HG03064 (cell line): Measurements from ENCODE around the gene LRPAP1.

Experiments
- ATAC-seq: cut with Tn5 transposase; IDR thresholded peaks from one replicate; pipeline ENCODE4 v1.9.1; 2021; ENCODE audit warnings: low read depth; ENCODE audit not compliant: unreplicated experiment

LRPAP1 gene

DNA sequence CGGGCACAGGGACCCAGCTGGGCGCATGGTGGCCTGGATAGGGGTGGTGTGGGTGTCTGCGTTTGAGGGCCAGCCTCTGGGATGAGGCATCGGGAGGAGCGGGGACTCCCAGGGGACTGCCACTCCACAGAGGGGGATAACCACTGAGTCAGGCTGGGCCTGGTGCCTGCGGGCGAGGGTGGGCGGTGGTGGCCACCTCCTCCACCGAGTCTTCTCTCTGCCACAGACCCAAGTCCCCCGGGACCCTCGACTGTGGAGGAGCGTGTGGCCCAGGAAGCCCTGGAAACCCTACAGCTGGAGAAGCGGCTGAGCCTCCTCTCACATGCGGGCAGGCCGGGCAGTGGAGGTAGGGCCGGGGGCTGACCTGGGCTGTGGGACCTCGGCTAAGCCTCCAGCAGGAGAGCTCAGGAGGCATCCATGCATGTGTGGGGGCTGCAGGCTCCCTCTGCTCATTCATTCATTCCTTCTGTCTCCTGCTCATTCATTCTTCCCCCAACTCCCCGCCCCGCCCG, 42.7 kb downstream of the LRPAP1 start:
- no peak for ATAC-seq

DNA sequence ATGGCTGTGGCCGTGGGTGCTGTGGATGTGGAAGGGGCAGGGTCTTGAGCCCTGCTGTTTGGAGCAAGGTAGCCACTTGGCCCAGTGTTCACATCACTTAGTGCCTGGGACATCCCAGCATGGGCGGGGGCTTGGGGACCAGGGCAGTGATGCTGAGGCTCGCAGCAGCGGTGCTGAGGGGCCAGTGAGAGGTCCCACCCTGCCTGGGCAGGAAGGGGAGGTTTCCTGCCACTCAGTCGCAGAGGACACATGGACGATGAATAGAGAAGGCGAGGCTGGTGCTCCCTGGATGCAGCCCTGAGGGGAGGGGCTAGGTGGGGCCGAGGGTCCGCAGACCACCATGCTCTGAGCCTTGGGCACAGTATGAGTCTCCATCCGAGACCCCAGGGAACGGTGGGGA, 43.4 kb downstream of the LRPAP1 start:
- no peak for ATAC-seq

DNA sequence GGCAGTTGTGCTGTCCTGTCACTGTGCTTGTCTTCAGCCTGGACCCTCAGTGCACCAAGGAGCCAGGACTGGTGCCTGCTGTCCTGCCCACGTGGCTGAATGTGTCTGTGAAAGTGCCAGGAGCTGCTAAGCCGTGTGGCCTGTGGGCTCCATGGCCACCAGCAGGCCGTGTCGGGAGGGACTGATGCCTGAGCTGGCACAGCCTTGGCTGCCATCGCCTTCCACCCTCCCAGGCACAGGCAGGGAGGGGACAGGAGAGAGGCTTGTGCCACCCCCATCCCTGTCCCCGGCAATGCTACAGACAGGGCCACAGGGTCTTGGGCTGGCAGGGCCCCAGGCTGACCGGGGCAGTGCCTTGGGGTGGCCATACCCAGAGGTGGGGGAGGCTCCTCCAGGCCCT, 44.4 kb downstream of the LRPAP1 start:
- ATAC-seq: no peak

DNA sequence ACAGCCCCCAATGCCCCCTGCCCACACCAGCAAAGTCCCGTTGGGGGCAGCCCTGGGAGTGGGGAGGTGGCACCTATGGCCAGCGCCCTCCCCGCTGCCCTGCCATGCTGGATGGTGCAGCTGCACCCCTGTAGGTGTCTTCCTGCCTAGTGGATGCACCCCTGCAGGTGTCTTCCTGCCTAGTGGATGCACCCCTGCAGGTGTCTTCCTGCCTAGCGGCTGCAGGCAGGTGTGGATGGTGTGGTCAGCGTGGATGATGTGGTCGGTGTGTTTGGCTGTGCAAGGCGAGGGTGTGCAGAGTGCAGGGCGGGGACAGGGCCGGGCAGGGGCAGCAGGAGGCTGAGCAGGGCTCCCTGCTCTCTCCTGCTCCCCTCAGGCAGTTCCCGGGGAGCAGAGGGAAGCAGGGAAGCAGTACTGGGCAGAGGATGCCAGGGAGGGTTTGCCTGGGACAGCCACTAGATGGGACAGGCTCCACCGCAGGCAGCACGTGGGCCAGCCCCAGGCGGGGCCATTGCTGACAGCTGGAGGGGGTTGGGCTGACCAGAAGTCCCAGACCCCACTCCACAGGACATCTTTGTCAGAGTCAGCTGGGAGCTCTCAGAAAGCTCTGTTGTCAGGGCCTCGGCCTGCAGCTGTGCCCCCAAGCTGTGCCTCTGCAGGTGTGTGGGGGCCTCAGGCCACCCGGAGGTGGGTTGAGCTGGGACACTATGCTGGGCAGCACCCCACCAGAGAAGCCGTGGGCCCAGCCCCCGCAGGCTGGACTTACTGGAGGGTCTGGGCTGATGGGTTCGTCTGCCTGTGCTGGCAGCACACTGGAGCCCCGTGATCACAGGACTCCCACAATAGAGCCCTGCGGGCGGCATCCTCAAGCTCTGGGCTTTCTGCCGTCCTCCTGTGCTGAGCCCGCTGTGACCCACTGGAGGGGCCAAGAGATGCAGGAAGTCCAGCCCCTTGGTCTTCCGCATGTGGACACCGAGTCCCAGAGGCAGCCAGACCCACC, 45.4 kb downstream of the LRPAP1 start:
- ATAC-seq: no peak

DNA sequence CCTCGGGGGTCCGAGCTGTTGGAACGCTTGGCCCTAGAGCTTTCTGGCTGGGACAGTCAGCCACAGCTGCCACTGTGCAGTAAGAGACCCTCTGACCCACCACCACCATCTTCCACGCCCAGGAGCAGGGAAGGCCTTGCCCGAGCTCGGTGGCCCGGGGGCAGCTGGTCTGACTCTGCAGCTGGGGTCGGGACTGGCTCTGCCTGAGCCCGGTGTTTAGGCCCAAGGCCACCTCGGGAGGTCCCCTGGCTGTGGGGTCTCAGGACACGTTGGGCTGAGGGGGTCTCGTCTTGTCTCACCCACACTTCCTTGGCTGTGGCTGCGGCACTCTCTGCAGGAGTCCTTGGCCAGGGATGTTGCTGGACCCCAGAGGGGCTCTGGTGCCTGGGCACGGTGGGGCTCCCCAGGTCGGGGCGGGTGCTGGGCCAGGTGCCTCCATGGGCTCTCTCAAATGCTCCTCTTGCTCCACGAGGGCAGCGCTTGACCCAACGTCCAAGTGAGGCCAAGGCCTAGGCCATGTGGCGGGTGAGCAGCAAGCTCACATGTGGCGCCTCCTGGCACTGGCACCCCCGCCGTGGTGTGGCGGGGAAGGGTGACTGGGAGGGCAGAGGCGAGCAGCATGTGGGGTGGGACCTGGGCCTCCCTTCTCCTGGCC, 46.2 kb downstream of the LRPAP1 start:
- no peak for ATAC-seq

DNA sequence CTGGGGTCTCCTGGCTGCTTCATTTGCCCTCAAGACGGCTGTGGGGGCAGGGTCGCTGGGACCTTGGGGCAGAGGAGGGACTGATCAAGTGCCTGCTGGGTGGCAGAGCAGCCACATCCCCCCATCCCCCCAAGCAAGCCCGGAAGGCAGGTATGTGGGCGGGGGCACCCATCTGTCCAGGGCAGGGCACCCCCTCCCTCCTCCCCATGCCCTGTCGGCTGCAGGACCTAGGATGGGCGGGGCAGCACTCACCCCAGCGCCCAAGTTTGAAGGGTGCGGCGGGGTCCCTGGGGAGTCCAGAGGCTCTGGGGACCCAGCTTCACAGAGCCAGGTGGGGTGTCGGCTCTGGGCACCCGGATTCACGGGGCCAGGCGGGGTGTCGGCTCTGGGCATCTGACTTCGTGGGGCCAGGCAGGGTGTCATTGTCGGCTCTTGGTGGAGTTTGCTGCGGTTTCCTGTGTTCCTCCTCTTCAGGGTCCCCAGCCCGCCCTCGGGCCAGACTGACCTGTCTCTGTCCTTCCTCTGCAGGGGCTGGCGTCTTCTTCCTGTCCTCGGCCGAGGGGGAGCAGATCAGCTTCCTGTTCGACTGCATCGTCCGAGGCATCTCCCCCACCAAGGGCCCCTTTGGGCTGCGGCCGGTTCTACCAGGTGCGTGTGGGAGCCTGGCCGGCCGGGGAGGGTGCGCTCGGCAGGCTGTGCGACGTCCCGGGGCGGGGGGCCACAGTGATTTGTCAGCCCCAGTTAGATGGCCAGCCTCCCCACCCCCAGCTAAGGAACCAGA, 47.0 kb downstream of the LRPAP1 start:
- no peak for ATAC-seq

DNA sequence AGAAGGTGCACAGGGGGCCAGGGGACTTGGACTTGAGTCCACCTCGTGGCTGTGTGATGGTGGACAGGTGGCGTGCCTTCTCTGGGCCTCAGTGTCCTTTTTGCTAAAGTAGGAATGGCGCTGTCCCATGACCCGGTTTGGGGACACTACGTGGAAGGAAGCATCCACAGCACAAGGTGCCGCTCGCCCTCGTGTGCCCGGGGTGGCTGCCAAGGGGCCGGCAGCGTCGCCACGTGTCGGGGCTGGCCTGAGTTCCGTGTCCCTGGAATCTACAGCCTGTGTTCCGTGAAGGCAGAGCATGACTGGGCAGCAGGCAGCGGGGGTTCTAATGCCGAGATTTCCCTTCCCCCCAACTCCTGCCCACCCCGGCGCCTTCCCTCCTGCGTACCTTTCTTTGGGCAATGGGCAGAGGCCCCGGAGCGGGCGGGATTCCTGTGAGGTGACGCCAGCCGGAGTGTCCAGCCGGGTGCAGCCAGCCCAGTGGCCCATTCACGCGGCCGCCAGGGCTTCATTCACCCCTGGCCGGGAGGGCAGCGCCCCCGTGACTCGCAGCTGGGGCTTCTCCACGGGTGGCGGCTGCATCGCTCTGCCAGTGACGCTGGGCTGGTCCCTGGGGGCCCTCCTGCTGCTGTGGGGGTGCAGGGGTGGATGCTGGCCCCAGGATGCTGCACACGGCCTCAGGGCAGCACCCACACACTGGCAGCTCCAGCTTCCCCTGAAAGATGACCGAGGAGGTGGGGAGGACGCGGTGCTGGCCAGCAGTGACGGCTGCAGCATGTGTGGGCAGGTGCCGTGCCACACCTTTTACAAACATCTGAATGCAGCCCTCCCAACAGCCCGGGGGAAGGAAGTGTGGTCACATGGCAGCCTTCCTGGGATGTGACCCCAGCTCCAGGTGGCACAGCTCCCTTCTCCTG, 47.9 kb downstream of the LRPAP1 start:
- no peak for ATAC-seq

DNA sequence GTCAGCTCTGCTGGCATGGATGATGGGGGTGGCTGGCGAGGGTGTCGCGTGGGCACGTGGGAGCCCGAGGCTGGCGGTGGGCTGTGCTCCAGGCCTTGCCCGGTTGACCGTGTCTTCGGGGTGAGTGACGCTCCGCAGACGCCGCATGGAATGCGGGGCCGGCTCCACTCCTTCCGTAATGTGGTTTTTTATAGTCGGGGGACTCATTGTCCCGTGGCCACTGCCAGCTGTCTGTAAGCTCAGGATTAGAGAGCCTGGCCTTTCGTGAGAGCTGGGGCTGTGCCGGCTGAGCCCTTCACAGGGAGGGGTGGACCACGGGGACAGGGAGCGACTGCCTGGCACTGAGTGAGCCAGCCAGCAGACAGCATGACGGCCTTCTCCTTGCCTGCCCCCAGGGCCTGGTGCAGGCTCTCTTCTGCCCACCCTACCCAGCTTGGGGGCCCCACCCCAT, 48.7 kb downstream of the LRPAP1 start:
- no peak for ATAC-seq

DNA sequence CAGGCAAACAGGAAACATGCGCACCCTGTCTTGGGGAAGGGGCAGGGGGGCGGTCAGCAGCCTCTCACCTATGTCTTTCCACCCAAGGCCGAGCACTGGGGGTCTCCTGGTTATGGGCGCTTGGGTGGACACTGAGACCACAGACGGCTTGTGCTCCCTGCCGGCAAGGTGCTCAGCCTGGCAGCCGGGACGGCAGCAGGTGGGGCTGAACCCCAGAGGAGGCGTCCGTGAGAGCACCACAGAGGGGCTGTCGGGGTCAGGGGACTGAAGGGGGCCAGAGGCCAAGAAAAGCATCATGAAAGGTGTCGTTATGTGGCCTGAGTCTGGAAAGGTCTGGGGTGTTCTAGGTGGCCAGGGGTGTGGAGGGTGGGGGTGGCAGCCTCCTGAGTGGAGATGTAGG, 49.5 kb downstream of the LRPAP1 start:
- ATAC-seq: no peak

DNA sequence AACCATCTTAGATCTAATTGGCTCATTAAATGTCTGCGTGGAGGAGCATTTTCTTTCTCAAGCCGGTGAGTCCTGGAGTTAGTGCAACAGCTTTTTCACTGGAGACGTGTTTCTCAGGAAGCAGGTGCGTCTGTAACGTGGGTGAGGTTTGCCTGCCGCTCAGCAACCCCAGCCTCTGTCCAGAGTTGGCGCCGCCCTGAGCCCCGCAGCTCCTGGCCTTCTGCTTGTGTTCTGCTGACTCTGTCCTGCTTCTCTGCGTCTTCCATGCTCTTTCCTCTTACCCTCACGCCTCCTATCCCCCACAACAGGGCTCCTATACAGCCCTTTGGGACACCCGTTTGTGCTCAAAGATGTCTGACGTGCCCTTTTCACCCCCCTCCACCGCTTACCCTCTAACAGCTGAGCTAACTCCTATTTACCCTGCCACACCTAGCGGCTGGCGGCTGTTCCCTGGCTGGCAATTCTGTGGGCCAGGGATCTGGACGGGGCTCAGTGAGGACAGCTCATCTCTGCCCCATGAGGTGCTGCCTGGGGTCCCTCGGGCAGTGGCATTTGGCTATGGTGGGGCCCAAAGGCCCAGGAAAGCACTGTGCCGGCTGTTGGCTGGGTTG, 50.3 kb downstream of the LRPAP1 start:
- no peak for ATAC-seq

DNA sequence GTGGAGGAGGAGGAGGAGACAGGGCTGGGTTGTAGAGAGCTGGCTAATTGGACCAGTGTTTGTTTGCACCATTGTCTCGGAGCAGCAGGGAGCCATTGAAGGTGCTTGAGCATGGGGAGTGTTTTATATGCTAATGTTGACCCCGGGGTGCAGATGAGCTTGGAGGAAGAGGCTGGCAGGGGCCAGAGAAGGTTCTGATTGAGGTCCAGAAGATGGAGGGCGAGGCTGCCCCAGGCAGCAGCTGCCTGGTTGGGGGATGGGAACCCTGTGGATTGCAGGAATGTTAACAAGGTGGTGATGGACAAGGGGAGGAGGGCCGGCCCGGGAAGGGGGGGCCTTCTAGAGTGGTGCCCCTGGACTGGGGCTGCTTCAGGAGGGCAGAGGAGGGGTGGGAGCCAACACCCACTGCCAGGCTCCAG, 51.1 kb downstream of the LRPAP1 start:
- no peak for ATAC-seq

DNA sequence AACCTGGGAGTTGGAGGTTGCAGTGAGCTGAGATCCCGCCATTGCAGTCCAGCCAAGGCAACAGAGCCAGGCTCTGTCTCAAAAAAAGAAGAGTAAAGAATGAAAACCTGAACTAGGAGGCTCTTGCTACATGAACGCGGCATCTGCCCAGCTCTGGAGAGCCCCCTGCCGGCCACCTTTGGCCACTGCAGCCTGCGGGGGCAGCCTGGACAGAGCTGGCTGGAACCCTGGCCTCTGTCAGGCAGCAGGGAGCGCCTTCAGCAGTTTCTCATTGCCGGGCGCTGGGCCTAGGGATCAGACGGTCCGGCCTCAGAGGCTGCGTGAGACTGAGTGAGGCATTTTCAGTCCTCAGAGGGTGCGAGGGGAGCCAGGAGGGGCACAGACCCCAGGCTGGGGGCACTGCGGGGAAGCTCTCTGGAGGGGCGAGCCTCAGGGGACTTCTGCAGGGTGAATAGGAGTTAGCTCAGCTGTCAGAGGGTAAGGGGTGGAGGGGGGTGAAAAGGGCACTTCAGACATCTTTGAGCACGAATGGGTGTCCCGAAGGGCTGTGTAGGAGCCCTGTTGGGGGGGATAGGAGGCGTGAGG, 51.6 kb downstream of the LRPAP1 start:
- ATAC-seq: no peak

DNA sequence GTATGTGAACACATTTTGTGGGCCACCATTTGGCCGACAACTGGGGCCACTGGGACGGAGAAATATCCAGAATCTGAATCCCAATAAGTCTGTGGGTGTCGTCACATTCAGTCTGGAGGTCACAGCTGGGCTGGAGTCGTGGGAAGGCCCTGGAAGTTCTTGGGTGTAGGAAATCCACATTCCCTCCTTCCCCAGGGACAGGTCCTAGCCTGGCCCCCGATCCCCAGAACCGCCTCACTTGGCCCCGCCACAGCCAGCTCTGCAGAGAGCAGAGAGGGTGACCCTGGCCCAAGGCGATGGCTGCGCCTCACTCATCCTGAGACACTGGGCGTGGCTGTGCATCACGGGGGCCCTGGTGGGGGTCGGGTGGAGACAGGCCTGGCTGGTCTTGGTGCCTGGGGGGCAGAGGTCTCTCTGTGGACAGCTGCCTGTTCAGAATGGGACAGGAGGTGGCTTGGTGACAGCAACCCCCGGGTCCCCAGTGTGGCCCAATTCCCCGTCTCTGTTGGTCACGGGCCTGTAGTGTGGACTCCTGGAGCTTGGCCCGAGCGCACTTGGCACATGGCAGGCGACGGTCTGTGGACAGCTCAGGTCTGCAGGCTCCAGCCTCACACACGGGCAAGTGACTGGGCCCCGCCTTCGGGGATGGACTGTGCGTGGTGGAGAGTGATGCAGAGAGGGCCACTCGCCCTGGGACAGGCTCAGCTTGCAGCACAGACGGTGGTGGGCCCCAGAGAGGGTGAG, 52.7 kb downstream of the LRPAP1 start:
- ATAC-seq: no peak

DNA sequence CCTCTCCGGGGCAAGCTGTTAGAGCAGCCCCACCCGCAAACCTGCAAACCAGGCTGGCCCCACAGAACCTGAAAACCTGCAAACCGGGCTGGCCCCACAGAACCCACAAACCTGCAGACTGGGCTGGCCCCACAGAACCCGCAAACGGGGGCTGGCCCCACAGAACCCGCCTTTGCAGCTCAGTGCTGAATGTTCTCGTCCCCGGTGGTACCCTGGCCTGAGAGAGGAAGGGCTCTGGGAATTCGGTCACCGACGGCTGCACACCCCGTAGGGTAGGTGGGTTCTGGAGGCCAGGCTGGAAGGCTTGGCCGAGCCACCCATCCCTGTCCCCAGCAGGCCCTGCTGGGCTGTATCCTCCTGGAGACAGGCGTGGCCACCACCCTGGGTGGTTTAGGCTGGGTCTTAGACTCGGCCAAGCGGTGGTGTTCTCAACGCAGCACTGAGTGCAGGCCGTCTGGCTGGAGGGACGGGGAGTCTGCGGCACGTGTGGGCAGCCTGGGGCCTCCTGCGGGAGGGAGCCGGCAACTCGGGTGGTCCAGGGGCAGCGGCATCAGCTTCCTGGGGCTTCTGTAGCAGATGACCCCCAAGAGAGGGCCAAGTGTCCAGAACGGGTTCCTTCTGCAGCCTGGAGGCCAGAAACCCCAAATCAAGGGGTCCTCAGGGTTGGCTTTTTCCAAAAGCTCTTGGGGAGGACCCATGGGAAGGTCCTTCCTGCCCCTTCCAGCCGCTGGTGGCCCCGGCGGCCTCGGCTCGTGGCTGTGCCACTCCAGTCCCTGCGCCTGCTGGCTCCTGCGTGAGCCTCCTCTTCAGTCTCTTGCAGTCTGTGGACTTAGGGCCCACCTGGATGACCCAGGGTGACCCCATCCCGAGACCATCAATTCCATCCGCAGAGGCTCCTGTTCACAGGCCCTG, 53.5 kb downstream of the LRPAP1 start:
- no peak for ATAC-seq

DNA sequence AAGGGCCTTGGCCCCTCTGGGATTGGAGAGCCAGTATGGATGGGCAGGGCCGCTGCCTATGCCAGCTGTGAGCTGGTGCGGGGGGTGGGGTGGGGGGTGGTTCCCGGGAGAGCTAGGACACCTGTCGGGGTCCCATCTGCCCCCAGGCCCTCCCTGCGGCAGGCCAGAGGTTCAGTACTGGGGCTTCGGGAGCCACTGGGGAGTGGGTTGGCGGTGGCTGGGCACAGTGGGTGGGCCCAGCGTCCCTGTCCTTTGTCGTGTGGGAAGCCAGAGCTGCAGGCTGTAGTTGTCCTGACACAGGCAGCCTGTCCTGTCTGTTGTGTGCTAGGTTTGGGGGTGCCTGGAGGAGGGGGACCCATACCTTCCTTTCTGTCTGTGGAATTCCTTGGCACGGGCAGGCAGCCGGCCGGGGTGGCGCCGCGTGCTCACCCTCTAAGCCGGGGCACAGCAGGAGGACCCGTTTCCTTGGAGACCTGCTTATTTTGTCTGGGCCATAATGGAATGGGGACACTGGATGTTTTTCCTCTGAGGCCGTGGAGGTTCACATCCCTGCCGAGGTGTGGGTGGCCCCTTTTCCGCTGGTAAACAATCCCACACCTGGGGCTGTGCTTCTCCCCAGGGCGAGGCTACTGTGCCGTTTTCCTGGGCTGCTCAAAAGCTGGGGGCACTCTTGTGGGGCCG, 54.3 kb downstream of the LRPAP1 start:
- ATAC-seq: no peak

DNA sequence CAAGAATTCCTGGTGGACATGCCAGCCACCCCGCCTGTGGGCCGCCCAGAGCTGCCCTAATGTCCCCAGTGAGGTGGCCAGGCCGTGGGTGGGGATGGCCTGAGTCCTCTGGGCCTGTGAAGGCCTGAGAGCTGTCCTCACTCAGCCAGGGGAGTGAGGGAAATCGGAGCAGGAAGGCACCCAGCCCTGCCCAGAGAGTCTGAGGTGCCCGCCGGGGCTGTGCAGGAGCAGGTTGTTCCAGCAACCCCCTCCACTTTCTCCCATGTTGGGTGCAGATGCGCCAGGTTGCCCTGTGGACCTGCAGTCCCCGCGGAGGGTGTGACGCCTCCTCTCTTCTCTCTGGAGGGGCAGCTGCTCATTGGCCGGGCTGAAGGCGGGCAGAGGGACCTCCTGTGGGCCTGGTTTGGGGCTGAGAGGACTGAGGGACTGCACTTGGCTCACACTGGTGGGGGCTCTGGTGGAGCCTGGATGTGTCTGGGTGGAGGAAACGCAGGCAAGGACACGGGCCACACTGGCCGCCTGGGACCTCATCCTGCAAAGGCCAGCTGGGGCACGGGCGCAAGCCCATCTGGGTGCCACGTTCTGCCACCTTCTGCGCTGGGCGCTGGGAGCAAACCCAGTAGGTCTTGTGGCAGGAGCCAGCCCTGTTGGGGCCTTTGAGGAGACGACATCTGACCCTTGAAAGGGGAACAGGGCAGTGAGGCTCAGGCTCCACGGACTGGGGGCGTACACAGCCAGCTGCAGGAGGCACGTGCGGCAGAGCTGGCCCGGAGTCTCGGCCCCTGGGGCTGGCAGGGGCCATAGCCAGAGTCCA, 55.1 kb downstream of the LRPAP1 start:
- no peak for ATAC-seq
